Parathyroid adenoma (tissue), 2 donors: ENCODE results near the gene PRDM16.
"Not testable (repeated sequence)": the region's sequence is repeated elsewhere in the genome, so short reads cannot be mapped to it uniquely, and the experiment has no call there.

Experiments used
- H2AFZ ChIP-seq: fragments of 300-600 bp; sonication (generic); one replicate; pipeline ENCODE4 v1.7.0; 2017; ENCODE audit warnings: antibody characterized with exemption, mild to moderate bottlenecking
- H3K27ac ChIP-seq: fragments of 300-600 bp; sonication (generic); one replicate; pipeline ENCODE4 v1.7.0; 2017
- H3K27me3 ChIP-seq: fragments of 300-600 bp; sonication (generic); one replicate; pipeline ENCODE4 v1.7.0; 2017; ENCODE audit warnings: low read length; ENCODE audit not compliant: control insufficient read depth, insufficient read depth
- H3K36me3 ChIP-seq: fragments of 300-600 bp; sonication (generic); one replicate; pipeline ENCODE4 v1.7.0; 2017; ENCODE audit warnings: low read length; ENCODE audit not compliant: control insufficient read depth, insufficient read depth
- H3K4me1 ChIP-seq: fragments of 300-600 bp; sonication (generic); one replicate; pipeline ENCODE4 v1.7.0; 2017; ENCODE audit warnings: control low read depth
- H3K4me2 ChIP-seq: fragments of 300-600 bp; sonication (generic); one replicate; pipeline ENCODE4 v1.7.0; 2017; ENCODE audit warnings: low read length
- H3K4me3 ChIP-seq: fragments of 300-600 bp; sonication (generic); one replicate; pipeline ENCODE4 v1.7.0; 2017; ENCODE audit warnings: low read depth, low read length
- H3K79me2 ChIP-seq: fragments of 300-600 bp; sonication (generic); one replicate; pipeline ENCODE4 v1.7.0; 2017; ENCODE audit warnings: control low read depth
- H3K9ac ChIP-seq: fragments of 300-600 bp; sonication (generic); one replicate; pipeline ENCODE4 v1.7.0; 2017; ENCODE audit warnings: mild to moderate bottlenecking
- H3K9me3 ChIP-seq: fragments of 300-600 bp; sonication (generic); one replicate; pipeline ENCODE4 v1.7.0; 2017; ENCODE audit warnings: low read length; ENCODE audit not compliant: control insufficient read depth
- CTCF ChIP-seq: fragments of 300-600 bp; sonication (generic); IDR thresholded peaks from one replicate; pipeline ENCODE4 v1.7.0; 2017; ENCODE audit warnings: antibody characterized with exemption, mild to moderate bottlenecking
- donor health status: primary hyperparathyroidism.

Gene PRDM16

GRCh38 chr1:3285106-3285740, 216.2 kb downstream of the PRDM16 start:
- no peak overlapping the region for H3K9ac ChIP-seq
- no peaks in the 10 kb centered on the region for H3K4me1 ChIP-seq
- H3K79me2 ChIP-seq, result no peaks in the 10 kb centered on the region
- H3K36me3 ChIP-seq, result no peaks in the 10 kb centered on the region
- no peaks in the 10 kb centered on the region for H3K27me3 ChIP-seq
- H3K9me3 ChIP-seq, result no peaks in the 10 kb centered on the region
- H3K27ac ChIP-seq, result no peak overlapping the region
- no peak overlapping the region for H3K4me3 ChIP-seq
- no peak overlapping the region for H2AFZ ChIP-seq
- H3K4me2 ChIP-seq, result no peak overlapping the region
- no peak for TF ChIP-seq CTCF

GRCh38 chr1:3287095-3287494, 218.1 kb downstream of the PRDM16 start:
- H3K27ac ChIP-seq, H3K9me3 ChIP-seq, H2AFZ ChIP-seq, H3K27me3 ChIP-seq, H3K4me2 ChIP-seq, H3K4me3 ChIP-seq, H3K79me2 ChIP-seq, H3K4me1 ChIP-seq, H3K36me3 ChIP-seq, H3K9ac ChIP-seq: not testable (repeated sequence)

GRCh38 chr1:3287656-3288160, 218.7 kb downstream of the PRDM16 start:
- Histone ChIP-seq H3K4me3 (no peak overlapping the region), H3K9me3 (no peaks in the 10 kb centered on the region), H3K36me3 (no peaks in the 10 kb centered on the region), H3K27me3 (no peaks in the 10 kb centered on the region), H3K4me1 (no peaks in the 10 kb centered on the region), H3K4me2 (no peak overlapping the region), H2AFZ (no peak overlapping the region), H3K9ac (no peak overlapping the region), H3K79me2 (no peaks in the 10 kb centered on the region), H3K27ac (no peak overlapping the region)
- no peak for TF ChIP-seq CTCF

GRCh38 chr1:3289502-3289901, 220.5 kb downstream of the PRDM16 start:
- H3K4me1 ChIP-seq, result no peaks in the 10 kb centered on the region
- no peak overlapping the region for H3K4me3 ChIP-seq
- H3K36me3 ChIP-seq, result no peaks in the 10 kb centered on the region
- H3K4me2 ChIP-seq, result no peak overlapping the region
- no peaks in the 10 kb centered on the region for H3K27me3 ChIP-seq
- no peak overlapping the region for H3K9ac ChIP-seq
- no peak for TF ChIP-seq CTCF
- H3K79me2 ChIP-seq, result no peaks in the 10 kb centered on the region
- no peak overlapping the region for H2AFZ ChIP-seq
- no peaks in the 10 kb centered on the region for H3K9me3 ChIP-seq
- no peak overlapping the region for H3K27ac ChIP-seq

- Histone ChIP-seq H3K36me3 (no peaks in the 10 kb centered on the region), H3K4me3 (no peak overlapping the region), H3K9ac (no peak overlapping the region), H3K79me2 (no peaks in the 10 kb centered on the region), H2AFZ (no peak overlapping the region), H3K4me1 (no peaks in the 10 kb centered on the region), H3K4me2 (no peak overlapping the region), H3K27ac (no peak overlapping the region), H3K27me3 (no peaks in the 10 kb centered on the region), H3K9me3 (no peaks in the 10 kb centered on the region)
- TF ChIP-seq CTCF, result no peak
These were observed 221.4 kb downstream of the PRDM16 start for GRCh38 chr1:3290438-3290837.
